GM23338 (cell line): ENCODE data around the gene FBXO41. TPM values are rescaled to one million over a fixed set of nuclear protein-coding genes. Genes with fewer than 3 reads are reported as not detected.
A peak's percentile ranks its signal among the peaks of the same experiment; 100 is the strongest.

Source experiments
- ATAC-seq: fragments of 200-7000 bp; cut with Tn5 transposase; 3 replicates; pipeline ENCODE4 v1.9.1; 2020
- DNase-seq: peaks from one replicate; pipeline ENCODE4 v3.0.0-alpha.2; 2015; ENCODE audit warnings: low spot score
- H2AFZ ChIP-seq: fragments of 200-600 bp; sonication (generic); 2 replicates; pipeline ENCODE4 v1.8.0; 2016; ENCODE audit warnings: antibody characterized with exemption, mild to moderate bottlenecking, moderate library complexity
- H3F3A ChIP-seq: fragments of 200-600 bp; sonication (generic); replicated peaks from 2 replicates; pipeline ENCODE4 v1.8.0; 2017; ENCODE audit warnings: antibody characterized with exemption, mixed run types, low read depth
- H3K27ac ChIP-seq: fragments of 200-600 bp; sonication (generic); 2 replicates; pipeline ENCODE4 v1.6.1; 2016; ENCODE audit warnings: low read depth
- H3K27me3 ChIP-seq: fragments of 200-600 bp; sonication (generic); 2 replicates; pipeline ENCODE4 v1.8.0; 2016; ENCODE audit warnings: mild to moderate bottlenecking, mixed run types, moderate library complexity; ENCODE audit not compliant: insufficient read depth
- H3K36me3 ChIP-seq: fragments of 200-600 bp; sonication (generic); 2 replicates; pipeline ENCODE4 v1.8.0; 2016; ENCODE audit warnings: mild to moderate bottlenecking; ENCODE audit not compliant: insufficient read depth
- H3K4me1 ChIP-seq: fragments of 200-600 bp; sonication (generic); 2 replicates; pipeline ENCODE4 v1.8.0; 2016; ENCODE audit warnings: mild to moderate bottlenecking, moderate library complexity; ENCODE audit not compliant: insufficient read depth
- H3K4me2 ChIP-seq: fragments of 200-600 bp; sonication (generic); 2 replicates; pipeline ENCODE4 v1.7.1; 2017; ENCODE audit warnings: mixed run types
- H3K4me3 ChIP-seq: fragments of 200-600 bp; sonication (generic); 2 replicates; pipeline ENCODE4 v1.6.1; 2016; ENCODE audit warnings: mixed run types
- H3K79me2 ChIP-seq: fragments of 200-600 bp; sonication (generic); replicated peaks from 2 replicates; pipeline ENCODE4 v1.8.0; 2017; ENCODE audit warnings: mild to moderate bottlenecking; ENCODE audit not compliant: insufficient read depth
- H3K9me2 ChIP-seq: fragments of 200-600 bp; sonication (generic); 2 replicates; pipeline ENCODE4 v1.8.0; 2017; ENCODE audit not compliant: insufficient read depth
- H4K20me1 ChIP-seq: fragments of 200-600 bp; sonication (generic); replicated peaks from 2 replicates; pipeline ENCODE4 v1.8.0; 2017; ENCODE audit warnings: mild to moderate bottlenecking; ENCODE audit not compliant: insufficient read depth
- H3K27ac Mint-ChIP-seq: 2 replicates; pipeline ENCODE4 v1.8.0; 2020; ENCODE audit warnings: inconsistent platforms, mild to moderate bottlenecking, moderate library complexity, mixed read lengths
- H3K27me3 Mint-ChIP-seq: 3 replicates; pipeline ENCODE4 v1.8.0; 2022; ENCODE audit warnings: low read depth, mild to moderate bottlenecking, moderate library complexity, mixed read lengths, inconsistent platforms; ENCODE audit not compliant: insufficient read depth, poor library complexity
- H3K36me3 Mint-ChIP-seq: 3 replicates; pipeline ENCODE4 v1.8.0; 2021; ENCODE audit warnings: low read depth, mild to moderate bottlenecking, inconsistent platforms, moderate library complexity, mixed read lengths
- H3K4me1 Mint-ChIP-seq: 3 replicates; pipeline ENCODE4 v1.8.0; 2020; ENCODE audit warnings: mild to moderate bottlenecking, inconsistent platforms, mixed read lengths
- H3K4me3 Mint-ChIP-seq: 3 replicates; pipeline ENCODE4 v1.8.0; 2021; ENCODE audit warnings: moderate library complexity, mild to moderate bottlenecking, inconsistent platforms, mixed read lengths
- H3K9me3 Mint-ChIP-seq: 3 replicates; pipeline ENCODE4 v1.8.0; 2020; ENCODE audit warnings: moderate library complexity, mild to moderate bottlenecking, inconsistent platforms, mixed read lengths
- CREB1 ChIP-seq: fragments of 250-450 bp; sonication (Bioruptor Pico); IDR thresholded peaks from 2 replicates; pipeline ENCODE4 v1.5.0; 2020; ENCODE audit warnings: low read depth, mild to moderate bottlenecking, moderate library complexity
- EZH2 ChIP-seq: fragments of 200-600 bp; sonication (generic); IDR thresholded peaks from one replicate; pipeline ENCODE4 v1.8.0; 2017; ENCODE audit warnings: antibody characterized with exemption, mild to moderate bottlenecking, low read depth; ENCODE audit not compliant: unreplicated experiment
- EZH2phosphoT487 ChIP-seq: fragments of 200-600 bp; sonication (generic); IDR thresholded peaks from one replicate; pipeline ENCODE4 v1.8.1; 2018; ENCODE audit warnings: antibody characterized with exemption; ENCODE audit not compliant: unreplicated experiment
- JUNB ChIP-seq: IDR thresholded peaks from one replicate; pipeline ENCODE4 v1.6.1; 2016; ENCODE audit warnings: antibody characterized with exemption; ENCODE audit not compliant: unreplicated experiment
- NANOG ChIP-seq: IDR thresholded peaks from 2 replicates; pipeline ENCODE4 v1.6.1; 2016; ENCODE audit warnings: antibody characterized with exemption, borderline replicate concordance
- POLR2AphosphoS5 ChIP-seq: IDR thresholded peaks from 2 replicates; pipeline ENCODE4 v1.6.1; 2016; ENCODE audit warnings: antibody characterized with exemption, low read depth
- STAT1 ChIP-seq: IDR thresholded peaks from one replicate; pipeline ENCODE4 v1.6.1; 2016; ENCODE audit warnings: antibody characterized with exemption; ENCODE audit not compliant: unreplicated experiment
- ZNF114 ChIP-seq: fragments of 250-450 bp; sonication (Bioruptor Pico); IDR thresholded peaks from 2 replicates; pipeline ENCODE4 v1.5.0; 2020; ENCODE audit warnings: mild to moderate bottlenecking, moderate library complexity
- ZNF331 ChIP-seq: fragments of 250-450 bp; sonication (Bioruptor Pico); IDR thresholded peaks from 2 replicates; pipeline ENCODE4 v1.5.0; 2020; ENCODE audit warnings: low read depth, mild to moderate bottlenecking, moderate library complexity
- polyA plus RNA-seq: library from polyadenylated mRNA; unstranded; fragments of >200 nt; fragmentation: Nextera tagmentation; extraction: Ambion mirVana; gene quantifications from 2 replicates; pipeline ENCODE4 v1.2.1, GENCODE V29; 2016
- total RNA-seq: library from RNA; depleted of rRNA; stranded (reverse); fragments of >200 nt; shearing (Covaris generic); gene quantifications from 2 replicates; pipeline ENCODE4 v1.2.3, GENCODE V29; 2014
- TF ChIP-seq, protein P1 (sequence below): IDR thresholded peaks from one replicate; pipeline ENCODE4 v1.6.1; 2018; ENCODE audit warnings: antibody characterized with exemption; ENCODE audit not compliant: unreplicated experiment
- TF ChIP-seq, protein P2 (sequence below), 2 experiments: fragments of 200-600 bp in 1 of 2; sonication (generic) in 1 of 2; conservative IDR thresholded peaks; 2 replicates each; pipeline versions ENCODE4 v1.5.1 to v1.6.1; 2016 to 2017; ENCODE audit warnings: antibody characterized with exemption in 2 of 2, low read depth in 2 of 2, mild to moderate bottlenecking in 2 of 2, moderate library complexity in 1 of 2
- TF ChIP-seq, protein P3 (sequence below): IDR thresholded peaks from 2 replicates; pipeline ENCODE4 v1.6.1; 2016; ENCODE audit warnings: antibody characterized with exemption
- TF ChIP-seq, protein P4 (sequence below): fragments of 250-450 bp; sonication (Bioruptor Pico); IDR thresholded peaks from 2 replicates; pipeline ENCODE4 v1.5.0; 2020; ENCODE audit warnings: mild to moderate bottlenecking, moderate library complexity

Gene FBXO41
- total and polyA plus RNA-seq, 2 experiments from 2014 or later = 3.5 to 13.8 TPM

DNA sequence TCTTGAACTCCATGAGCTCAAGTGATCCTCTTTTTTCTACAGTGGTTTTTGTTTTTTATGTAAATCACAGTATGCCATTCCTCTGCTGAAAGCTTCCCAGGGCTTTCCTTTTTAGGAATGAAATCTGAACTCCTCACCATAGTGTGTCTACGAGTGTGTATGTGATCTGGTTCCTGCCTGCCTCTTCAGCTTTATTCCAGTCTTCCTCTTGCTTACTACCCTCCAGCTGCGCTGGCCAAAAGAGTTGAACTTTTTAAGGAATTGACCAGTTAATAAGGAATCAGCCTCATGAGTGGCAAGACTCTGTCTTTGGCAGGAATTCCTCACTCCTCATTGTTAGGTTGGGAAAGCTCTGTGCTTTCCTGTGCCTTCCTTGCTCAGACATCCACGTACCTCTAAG, 46.1 kb downstream of the FBXO41 start:
- peak; percentile 52 for DNase-seq
- Histone ChIP-seq H4K20me1 (peaks cover 70% of the 10 kb centered on the region), H3K9me2 (no peaks in the 10 kb centered on the region), H3K27me3 (no peaks in the 10 kb centered on the region), H3K36me3 (peaks cover 28% of the 10 kb centered on the region), H3K79me2 (peaks cover 88% of the 10 kb centered on the region), H3K4me1 (peaks cover 29% of the 10 kb centered on the region), H3F3A (peaks cover 7% of the 10 kb centered on the region; the same call in 1 of the 2 replicates), H3K27ac (peak overlapping the region; percentile 78), H2AFZ (no peak overlapping the region), H3K4me3 (peak overlapping the region; percentile 12; the same call in 1 of the 2 replicates), H3K4me2 (peak overlapping the region; percentile 56)
- H3K4me1 Mint-ChIP-seq = peaks cover 29% of the 10 kb centered on the region
- peaks cover 64% of the 10 kb centered on the region for H3K36me3 Mint-ChIP-seq
- H3K9me3 Mint-ChIP-seq = no peaks in the 10 kb centered on the region
- ATAC-seq = peak; percentile 1; the same call in 2 of the 3 replicates
- TF ChIP-seq EZH2 (no peak), ZNF114 (CRISPR knock-in tag) (no peak), EZH2phosphoT487 (no peak), NANOG (no peak), STAT1 (no peak), CREB1 (CRISPR knock-in tag) (no peak), JUNB (no peak), ZNF331 (no peak), POLR2AphosphoS5 (no peak)
- TF ChIP-seq, protein P1, sequence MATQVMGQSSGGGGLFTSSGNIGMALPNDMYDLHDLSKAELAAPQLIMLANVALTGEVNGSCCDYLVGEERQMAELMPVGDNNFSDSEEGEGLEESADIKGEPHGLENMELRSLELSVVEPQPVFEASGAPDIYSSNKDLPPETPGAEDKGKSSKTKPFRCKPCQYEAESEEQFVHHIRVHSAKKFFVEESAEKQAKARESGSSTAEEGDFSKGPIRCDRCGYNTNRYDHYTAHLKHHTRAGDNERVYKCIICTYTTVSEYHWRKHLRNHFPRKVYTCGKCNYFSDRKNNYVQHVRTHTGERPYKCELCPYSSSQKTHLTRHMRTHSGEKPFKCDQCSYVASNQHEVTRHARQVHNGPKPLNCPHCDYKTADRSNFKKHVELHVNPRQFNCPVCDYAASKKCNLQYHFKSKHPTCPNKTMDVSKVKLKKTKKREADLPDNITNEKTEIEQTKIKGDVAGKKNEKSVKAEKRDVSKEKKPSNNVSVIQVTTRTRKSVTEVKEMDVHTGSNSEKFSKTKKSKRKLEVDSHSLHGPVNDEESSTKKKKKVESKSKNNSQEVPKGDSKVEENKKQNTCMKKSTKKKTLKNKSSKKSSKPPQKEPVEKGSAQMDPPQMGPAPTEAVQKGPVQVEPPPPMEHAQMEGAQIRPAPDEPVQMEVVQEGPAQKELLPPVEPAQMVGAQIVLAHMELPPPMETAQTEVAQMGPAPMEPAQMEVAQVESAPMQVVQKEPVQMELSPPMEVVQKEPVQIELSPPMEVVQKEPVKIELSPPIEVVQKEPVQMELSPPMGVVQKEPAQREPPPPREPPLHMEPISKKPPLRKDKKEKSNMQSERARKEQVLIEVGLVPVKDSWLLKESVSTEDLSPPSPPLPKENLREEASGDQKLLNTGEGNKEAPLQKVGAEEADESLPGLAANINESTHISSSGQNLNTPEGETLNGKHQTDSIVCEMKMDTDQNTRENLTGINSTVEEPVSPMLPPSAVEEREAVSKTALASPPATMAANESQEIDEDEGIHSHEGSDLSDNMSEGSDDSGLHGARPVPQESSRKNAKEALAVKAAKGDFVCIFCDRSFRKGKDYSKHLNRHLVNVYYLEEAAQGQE = no peak
- TF ChIP-seq, protein P2, sequence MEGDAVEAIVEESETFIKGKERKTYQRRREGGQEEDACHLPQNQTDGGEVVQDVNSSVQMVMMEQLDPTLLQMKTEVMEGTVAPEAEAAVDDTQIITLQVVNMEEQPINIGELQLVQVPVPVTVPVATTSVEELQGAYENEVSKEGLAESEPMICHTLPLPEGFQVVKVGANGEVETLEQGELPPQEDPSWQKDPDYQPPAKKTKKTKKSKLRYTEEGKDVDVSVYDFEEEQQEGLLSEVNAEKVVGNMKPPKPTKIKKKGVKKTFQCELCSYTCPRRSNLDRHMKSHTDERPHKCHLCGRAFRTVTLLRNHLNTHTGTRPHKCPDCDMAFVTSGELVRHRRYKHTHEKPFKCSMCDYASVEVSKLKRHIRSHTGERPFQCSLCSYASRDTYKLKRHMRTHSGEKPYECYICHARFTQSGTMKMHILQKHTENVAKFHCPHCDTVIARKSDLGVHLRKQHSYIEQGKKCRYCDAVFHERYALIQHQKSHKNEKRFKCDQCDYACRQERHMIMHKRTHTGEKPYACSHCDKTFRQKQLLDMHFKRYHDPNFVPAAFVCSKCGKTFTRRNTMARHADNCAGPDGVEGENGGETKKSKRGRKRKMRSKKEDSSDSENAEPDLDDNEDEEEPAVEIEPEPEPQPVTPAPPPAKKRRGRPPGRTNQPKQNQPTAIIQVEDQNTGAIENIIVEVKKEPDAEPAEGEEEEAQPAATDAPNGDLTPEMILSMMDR (conservative IDR thresholded peaks at IDR 0.05; ENCODE audit: low read depth in 2 of 2) = no peak
- TF ChIP-seq, protein P3, sequence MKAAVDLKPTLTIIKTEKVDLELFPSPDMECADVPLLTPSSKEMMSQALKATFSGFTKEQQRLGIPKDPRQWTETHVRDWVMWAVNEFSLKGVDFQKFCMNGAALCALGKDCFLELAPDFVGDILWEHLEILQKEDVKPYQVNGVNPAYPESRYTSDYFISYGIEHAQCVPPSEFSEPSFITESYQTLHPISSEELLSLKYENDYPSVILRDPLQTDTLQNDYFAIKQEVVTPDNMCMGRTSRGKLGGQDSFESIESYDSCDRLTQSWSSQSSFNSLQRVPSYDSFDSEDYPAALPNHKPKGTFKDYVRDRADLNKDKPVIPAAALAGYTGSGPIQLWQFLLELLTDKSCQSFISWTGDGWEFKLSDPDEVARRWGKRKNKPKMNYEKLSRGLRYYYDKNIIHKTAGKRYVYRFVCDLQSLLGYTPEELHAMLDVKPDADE = no peak
- TF ChIP-seq, protein P4, sequence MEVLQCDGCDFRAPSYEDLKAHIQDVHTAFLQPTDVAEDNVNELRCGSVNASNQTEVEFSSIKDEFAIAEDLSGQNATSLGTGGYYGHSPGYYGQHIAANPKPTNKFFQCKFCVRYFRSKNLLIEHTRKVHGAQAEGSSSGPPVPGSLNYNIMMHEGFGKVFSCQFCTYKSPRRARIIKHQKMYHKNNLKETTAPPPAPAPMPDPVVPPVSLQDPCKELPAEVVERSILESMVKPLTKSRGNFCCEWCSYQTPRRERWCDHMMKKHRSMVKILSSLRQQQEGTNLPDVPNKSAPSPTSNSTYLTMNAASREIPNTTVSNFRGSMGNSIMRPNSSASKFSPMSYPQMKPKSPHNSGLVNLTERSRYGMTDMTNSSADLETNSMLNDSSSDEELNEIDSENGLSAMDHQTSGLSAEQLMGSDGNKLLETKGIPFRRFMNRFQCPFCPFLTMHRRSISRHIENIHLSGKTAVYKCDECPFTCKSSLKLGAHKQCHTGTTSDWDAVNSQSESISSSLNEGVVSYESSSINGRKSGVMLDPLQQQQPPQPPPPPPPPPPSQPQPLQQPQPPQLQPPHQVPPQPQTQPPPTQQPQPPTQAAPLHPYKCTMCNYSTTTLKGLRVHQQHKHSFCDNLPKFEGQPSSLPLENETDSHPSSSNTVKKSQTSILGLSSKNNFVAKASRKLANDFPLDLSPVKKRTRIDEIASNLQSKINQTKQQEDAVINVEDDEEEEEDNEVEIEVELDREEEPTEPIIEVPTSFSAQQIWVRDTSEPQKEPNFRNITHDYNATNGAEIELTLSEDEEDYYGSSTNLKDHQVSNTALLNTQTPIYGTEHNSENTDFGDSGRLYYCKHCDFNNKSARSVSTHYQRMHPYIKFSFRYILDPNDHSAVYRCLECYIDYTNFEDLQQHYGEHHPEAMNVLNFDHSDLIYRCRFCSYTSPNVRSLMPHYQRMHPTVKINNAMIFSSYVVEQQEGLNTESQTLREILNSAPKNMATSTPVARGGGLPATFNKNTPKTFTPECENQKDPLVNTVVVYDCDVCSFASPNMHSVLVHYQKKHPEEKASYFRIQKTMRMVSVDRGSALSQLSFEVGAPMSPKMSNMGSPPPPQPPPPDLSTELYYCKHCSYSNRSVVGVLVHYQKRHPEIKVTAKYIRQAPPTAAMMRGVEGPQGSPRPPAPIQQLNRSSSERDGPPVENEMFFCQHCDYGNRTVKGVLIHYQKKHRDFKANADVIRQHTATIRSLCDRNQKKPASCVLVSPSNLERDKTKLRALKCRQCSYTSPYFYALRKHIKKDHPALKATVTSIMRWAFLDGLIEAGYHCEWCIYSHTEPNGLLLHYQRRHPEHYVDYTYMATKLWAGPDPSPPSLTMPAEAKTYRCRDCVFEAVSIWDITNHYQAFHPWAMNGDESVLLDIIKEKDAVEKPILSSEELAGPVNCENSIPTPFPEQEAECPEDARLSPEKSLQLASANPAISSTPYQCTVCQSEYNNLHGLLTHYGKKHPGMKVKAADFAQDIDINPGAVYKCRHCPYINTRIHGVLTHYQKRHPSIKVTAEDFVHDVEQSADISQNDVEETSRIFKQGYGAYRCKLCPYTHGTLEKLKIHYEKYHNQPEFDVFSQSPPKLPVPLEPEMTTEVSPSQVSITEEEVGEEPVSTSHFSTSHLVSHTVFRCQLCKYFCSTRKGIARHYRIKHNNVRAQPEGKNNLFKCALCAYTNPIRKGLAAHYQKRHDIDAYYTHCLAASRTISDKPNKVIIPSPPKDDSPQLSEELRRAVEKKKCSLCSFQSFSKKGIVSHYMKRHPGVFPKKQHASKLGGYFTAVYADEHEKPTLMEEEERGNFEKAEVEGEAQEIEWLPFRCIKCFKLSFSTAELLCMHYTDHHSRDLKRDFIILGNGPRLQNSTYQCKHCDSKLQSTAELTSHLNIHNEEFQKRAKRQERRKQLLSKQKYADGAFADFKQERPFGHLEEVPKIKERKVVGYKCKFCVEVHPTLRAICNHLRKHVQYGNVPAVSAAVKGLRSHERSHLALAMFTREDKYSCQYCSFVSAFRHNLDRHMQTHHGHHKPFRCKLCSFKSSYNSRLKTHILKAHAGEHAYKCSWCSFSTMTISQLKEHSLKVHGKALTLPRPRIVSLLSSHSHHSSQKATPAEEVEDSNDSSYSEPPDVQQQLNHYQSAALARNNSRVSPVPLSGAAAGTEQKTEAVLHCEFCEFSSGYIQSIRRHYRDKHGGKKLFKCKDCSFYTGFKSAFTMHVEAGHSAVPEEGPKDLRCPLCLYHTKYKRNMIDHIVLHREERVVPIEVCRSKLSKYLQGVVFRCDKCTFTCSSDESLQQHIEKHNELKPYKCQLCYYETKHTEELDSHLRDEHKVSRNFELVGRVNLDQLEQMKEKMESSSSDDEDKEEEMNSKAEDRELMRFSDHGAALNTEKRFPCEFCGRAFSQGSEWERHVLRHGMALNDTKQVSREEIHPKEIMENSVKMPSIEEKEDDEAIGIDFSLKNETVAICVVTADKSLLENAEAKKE (CRISPR knock-in tag) = no peak
- H3K27ac Mint-ChIP-seq = peak overlapping the region; percentile 96
- H3K4me3 Mint-ChIP-seq = peak overlapping the region; percentile 41
- peaks cover 16% of the 10 kb centered on the region for H3K27me3 Mint-ChIP-seq
